HG02981 (cell line): Measurements from ENCODE around the gene ASMTL.
"Not testable (repeated sequence)": the region's sequence is repeated elsewhere in the genome, so short reads cannot be mapped to it uniquely, and the experiment has no call there.

ENCODE experiments used
- ATAC-seq: cut with Tn5 transposase; IDR thresholded peaks from one replicate; pipeline ENCODE4 v1.9.1; 2021; ENCODE audit warnings: mild to moderate bottlenecking, moderate library complexity; ENCODE audit not compliant: unreplicated experiment

ASMTL gene

GRCh38 chrX:1442016-1442665 is 10.6 kb downstream of the ASMTL start:
- no peak for ATAC-seq

DNA sequence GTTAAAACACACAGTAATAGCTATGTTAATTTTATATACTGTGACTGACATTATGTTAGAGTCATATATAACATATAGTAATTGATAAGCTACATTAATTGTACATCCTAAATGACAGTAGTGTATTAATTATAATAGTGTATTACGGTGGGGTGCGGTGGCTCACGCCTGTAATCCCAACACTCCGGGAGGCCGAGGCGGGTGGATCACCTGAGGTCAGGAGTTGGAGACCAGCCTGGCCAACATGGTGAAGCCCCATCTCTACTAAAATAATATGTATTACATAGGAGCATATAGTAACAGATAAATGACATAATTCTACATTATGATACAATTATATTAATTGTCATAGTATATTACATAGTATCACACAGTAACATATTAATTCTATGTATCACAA is 12.2 kb downstream of the ASMTL start:
- ATAC-seq: no peak

DNA sequence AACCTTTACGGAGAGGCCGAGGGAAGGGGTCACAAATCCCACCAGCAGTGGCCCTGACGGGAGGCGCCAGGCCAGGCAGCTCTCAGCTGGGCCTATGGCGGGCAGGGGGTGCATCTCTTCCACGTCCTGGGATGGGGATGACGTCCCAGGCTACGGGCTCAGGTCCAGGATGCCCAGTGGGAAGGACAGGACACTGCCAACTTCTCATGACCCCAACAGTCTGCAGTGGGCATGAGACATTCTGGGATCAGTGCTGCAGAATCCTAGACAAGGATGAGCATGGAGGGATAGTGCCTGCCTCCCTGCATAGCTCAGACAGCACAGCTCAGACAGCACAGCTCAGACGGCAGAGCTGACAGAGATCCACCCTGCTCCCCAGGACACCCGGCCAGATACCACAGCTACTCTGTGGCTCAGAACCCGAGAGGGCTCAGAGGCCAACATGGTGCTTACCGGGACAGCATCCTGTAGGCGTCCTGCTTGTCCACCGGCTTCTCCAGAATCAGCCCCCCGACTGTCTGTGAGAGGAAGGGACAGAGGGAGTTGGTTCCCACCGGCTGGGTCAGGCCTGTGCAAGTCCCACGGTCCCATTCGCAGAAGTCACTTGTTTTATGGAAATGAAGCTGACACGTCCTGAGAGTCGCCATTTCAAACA is 17.3 kb downstream of the ASMTL start:
- no peak for ATAC-seq

GRCh38 chrX:1434871-1435240 is 17.9 kb downstream of the ASMTL start:
- no peak for ATAC-seq

DNA sequence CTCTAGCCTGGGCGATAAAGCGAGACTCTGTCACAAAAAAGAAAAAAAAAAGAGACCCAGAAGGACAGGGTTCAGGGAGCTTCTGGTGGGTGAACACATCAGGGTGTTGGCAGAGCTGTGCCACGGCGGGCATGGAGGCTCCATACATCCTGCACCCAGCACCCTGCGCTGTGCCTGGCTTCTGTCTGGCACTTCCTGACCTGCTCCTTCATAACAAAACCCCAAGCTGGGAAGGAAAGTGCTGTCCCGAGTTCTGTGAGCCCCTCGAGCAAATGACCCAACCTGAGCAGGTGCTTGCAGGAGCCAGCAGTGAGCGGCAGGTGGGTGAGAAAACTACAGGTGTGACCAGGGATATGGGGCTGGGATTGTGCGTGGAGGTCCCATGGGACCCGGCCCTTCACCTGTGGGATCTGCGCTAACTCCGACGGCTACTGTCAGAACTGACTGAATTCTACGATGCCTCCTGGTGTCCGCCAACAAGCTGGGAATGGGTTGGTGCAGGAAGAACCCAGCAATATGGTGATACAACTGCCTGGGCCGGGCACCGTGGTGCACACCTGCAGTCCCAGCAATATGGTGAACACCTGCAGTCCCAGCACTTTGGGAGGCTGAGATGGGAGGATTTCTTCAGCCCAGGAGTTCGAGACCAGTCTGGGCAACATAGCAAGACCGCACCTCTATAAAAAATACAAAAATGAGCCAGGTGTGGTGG is 18.9 kb downstream of the ASMTL start:
- ATAC-seq: no peak

- no peak for ATAC-seq
These were observed 22.3 kb downstream of the ASMTL start for GRCh38 chrX:1430451-1430850.

- no peak for ATAC-seq
These were observed 25.0 kb downstream of the ASMTL start for GRCh38 chrX:1427756-1428155.

DNA sequence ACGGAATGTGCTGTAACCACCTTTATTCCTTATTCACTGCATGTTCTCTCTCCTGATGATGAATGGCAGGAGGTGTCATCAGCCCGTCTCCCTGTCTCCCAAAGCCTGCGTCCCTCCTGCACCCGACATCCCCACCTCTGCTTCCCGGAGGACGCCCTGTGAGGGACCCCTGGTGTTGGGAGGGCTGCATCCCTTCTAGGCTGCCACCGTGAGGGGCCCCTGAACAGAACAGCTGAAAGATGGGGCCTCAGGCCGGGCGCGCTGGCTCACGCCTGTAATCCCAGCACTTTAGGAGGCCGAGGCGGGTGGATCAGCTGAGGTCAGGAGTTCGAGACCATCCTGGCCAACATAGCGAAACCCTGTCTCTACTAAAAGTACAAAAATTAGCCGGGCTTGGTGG is 26.4 kb downstream of the ASMTL start:
- ATAC-seq: not testable (repeated sequence)

GRCh38 chrX:1425381-1425780 is 27.3 kb downstream of the ASMTL start:
- no peak for ATAC-seq

DNA sequence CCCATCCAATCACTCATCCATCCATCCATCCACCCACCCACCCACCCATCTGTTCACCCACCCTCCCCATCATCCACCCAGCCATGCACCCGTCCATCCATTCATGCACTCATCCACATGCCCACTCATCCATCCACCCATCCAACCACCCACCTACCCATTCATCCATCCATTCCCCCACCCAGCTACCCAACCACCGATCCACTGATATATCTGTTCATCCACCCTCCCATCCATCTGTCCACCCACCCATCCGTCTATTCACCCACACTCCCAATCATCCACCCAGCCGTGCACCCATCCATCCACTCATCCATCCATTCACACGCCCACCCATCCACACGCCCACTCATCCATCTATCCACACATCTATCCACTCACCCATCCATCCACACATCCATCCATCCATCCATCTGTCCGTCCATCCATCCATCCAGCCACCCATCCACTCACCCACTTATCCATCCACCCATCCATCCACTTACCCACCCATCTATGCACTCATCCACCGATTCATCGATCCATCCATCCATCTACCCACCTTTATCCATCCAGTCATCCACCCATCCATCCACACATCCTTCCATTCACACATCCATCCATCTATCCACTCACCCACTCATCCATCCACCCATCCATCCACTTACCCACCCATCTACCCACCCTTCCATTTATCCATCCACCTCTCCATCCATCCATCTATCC is 28.4 kb downstream of the ASMTL start:
- no peak for ATAC-seq

GRCh38 chrX:1423215-1423614 is 29.5 kb downstream of the ASMTL start:
- no peak for ATAC-seq

GRCh38 chrX:1422135-1422465 is 30.6 kb downstream of the ASMTL start:
- no peak for ATAC-seq

- no peak for ATAC-seq
These were observed 31.1 kb downstream of the ASMTL start for GRCh38 chrX:1421433-1422134.

DNA sequence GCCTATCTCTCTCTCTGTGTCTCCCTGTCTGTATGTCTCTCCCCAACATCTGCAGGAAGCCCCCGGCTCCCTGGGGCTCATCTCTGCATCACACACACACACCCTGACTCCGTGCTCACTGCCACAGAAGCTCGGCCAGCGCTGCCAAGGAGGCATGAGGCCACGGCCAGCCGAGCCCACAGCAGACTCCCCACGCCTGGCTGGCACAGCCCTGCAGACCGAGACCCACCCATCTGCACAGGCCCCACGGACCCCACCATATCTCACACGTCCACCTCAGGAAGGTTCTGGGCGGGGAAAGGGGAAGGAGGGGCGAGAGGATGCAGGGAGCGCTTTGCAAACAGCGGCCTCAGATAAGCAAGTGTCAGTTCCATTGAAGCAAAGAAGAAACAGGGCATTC is 32.3 kb downstream of the ASMTL start:
- ATAC-seq: no peak

GRCh38 chrX:1419545-1420355 is 33.0 kb downstream of the ASMTL start:
- ATAC-seq: no peak

DNA sequence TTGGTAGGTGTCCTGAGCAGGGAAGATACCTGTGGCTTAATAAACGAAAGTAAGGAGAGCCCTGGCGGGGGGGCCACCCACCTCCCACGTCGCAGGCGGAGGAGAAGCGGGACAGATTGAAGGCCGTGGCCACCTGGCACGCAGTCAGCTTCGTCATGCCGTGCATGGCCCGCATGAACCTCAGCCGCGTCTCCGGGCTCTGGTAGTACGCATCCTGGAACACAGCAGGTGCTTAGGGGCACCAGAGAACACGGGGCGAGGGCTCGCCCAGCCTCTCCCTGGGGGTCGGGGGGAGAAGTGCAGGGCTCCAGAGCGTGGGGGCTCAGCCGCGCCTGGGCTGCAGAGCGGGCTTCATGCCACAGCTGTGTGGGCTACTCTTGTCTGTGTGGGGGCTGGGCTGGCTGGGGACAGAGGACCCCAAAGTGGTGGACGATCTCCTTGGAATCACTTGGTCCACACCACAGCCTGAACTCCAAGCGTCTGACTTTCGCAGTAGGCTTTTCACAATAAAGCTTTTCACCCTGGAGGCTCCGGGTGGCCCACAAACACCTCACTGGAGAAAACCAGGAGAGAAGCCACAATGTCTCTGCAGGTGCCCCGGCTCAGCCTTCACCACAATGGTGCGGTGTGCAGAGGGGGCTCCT is 33.7 kb downstream of the ASMTL start:
- no peak for ATAC-seq

DNA sequence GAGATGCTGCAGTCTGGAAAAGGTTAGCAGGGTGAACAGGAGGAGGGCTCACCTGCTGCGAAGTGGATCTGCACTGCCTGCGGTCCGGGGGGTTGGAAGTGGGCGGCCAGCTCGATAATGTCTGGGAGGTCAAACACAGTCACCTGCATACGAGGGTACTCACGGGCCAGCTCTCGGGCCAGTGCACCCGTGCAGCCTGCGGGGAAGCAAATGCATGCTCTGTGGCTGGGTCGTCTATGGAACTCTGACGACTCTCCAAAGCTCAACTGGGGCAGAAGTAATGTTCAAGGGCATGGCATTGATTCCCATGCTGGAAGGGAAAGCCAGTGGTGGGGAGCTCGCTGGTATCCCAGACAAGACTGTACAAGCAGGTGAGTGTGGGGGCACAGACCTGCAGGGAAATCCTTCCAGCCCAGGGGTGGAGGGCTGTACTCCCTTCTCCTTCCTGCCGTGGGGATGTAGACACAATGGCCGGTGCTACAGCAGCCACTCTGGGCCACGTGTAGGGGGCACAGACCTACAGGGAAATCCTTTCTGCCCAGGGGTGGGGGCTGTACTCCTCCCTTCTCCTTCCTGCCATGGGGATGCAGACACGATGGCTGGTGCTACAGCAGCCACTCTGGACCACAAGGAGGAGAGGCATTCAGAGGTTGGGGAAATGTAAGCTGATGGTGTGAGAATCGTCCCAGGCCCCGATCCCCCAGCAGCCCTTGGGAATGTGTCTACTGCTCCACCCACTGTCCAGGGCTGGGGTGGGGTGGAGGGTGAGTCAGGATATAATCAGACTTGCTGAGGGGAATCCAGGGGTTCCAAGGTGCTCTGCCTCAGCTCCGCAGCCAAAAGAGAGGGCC is 34.6 kb downstream of the ASMTL start:
- no peak for ATAC-seq

DNA sequence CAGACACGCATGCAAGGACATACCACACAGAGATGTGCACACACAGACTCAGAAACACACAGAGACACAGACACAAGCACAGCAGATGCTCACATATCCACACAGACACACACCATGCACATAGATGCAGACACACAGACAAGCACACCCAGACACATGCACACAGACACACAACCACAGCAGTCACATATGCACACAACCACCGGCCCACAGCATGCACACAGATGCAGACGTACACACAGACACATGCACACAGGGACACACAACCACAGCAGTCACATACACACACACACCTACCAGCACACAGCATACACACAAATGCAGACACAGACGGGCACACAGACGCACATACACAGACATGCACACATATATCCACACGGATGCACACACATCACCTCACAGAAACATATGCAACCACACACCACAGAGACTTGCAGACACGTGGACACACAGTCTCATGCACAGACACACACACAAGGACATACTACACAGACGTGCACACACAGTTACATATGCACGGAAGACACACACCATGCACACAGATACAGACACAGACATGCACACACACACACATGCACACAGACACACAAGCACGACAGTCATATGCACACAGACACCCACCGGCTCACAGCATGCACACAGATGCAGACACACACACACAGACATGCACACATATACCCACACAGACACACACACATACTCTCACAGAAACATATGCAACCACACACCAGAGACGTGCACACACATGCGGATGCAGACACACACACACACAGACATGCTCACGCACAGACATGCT is 35.5 kb downstream of the ASMTL start:
- no peak for ATAC-seq
